Stimulated activated naive B cell treated with anti-CD40 and anti-IgM and Interleukin-4, amounts not matched to agents 10 μg/mL and 1 μg/mL and 100 μg/mL, for 72 hours (primary cell): ENCODE results near the gene QRSL1.

Source experiments
- ATAC-seq, 2 donors: fragments of 150-1000 bp; cut with Tn5 transposase; replicated peaks; 2 replicates each; pipeline ENCODE4 v1.10.0; 2021; ENCODE audit warnings: moderate library complexity in 1 of 2
- DNase-seq: peaks from one replicate; pipeline ENCODE4 v3.0.0; 2021
- H3K27ac Mint-ChIP-seq: one replicate; pipeline ENCODE4 v1.8.0; 2022; ENCODE audit warnings: mild to moderate bottlenecking, mixed read lengths
- H3K27me3 Mint-ChIP-seq, 2 donors: one replicate each; pipeline ENCODE4 v1.8.0; 2022; ENCODE audit warnings: mixed read lengths in 2 of 2
- H3K36me3 Mint-ChIP-seq, 2 donors: one replicate each; pipeline ENCODE4 v1.8.0; 2022; ENCODE audit warnings: mixed read lengths in 2 of 2, mild to moderate bottlenecking in 1 of 2
- H3K4me1 Mint-ChIP-seq, 2 donors: one replicate each; pipeline ENCODE4 v1.8.0; 2022; ENCODE audit warnings: mixed read lengths in 2 of 2, mild to moderate bottlenecking in 1 of 2
- H3K4me3 Mint-ChIP-seq, 2 donors: one replicate each; pipeline ENCODE4 v1.8.0; 2022; ENCODE audit warnings: mild to moderate bottlenecking in 2 of 2, mixed read lengths in 2 of 2, moderate library complexity in 1 of 2
- H3K9me3 Mint-ChIP-seq, 2 donors: one replicate each; pipeline ENCODE4 v1.8.0; 2022; ENCODE audit warnings: mixed read lengths in 2 of 2, mild to moderate bottlenecking in 1 of 2

The QRSL1 gene

GRCh38 chr6:106631346-106631745, 2.0 kb downstream of the QRSL1 start:
- Mint-ChIP-seq H3K9me3 (no peaks in the 10 kb centered on the region), H3K27ac (no peak overlapping the region), H3K27me3 (no peaks in the 10 kb centered on the region), H3K4me1 (peaks cover 32 to 55% of the 10 kb centered on the region in 2 donors), H3K4me3 (no peak overlapping the region), H3K36me3 (peaks cover 16 to 31% of the 10 kb centered on the region in 2 donors)
- no peak for DNase-seq
- ATAC-seq: no peak

GRCh38 chr6:106634565-106634964, 5.2 kb downstream of the QRSL1 start:
- H3K36me3 Mint-ChIP-seq: peaks cover 23 to 41% of the 10 kb centered on the region in 2 donors
- peak overlapping the region; percentile 66 for H3K27ac Mint-ChIP-seq
- no peak overlapping the region for H3K4me3 Mint-ChIP-seq
- no peaks in the 10 kb centered on the region for H3K27me3 Mint-ChIP-seq
- peaks cover 2 to 3% of the 10 kb centered on the region in 2 donors for H3K9me3 Mint-ChIP-seq
- DNase-seq (no peak), ATAC-seq (no peak)
- peaks cover 43 to 70% of the 10 kb centered on the region in 2 donors for H3K4me1 Mint-ChIP-seq

- DNase-seq: no peak
- H3K27ac Mint-ChIP-seq: peak overlapping the region; percentile 81
- ATAC-seq: peak; percentile 64 to 66
- peak overlapping the region; percentile 77 to 80 for H3K4me3 Mint-ChIP-seq
- H3K4me1 Mint-ChIP-seq: peaks cover 43 to 65% of the 10 kb centered on the region in 2 donors
- H3K27me3 Mint-ChIP-seq: no peaks in the 10 kb centered on the region
- H3K9me3 Mint-ChIP-seq: peaks cover 5% of the 10 kb centered on the region in 2 donors
- peaks cover 33 to 44% of the 10 kb centered on the region in 2 donors for H3K36me3 Mint-ChIP-seq
Observed at GRCh38 chr6:106637051-106637716, 7.8 kb downstream of the QRSL1 start.

- Mint-ChIP-seq H3K9me3 (peaks cover 5% of the 10 kb centered on the region in 2 donors), H3K27me3 (no peaks in the 10 kb centered on the region), H3K4me1 (peaks cover 40 to 61% of the 10 kb centered on the region in 2 donors), H3K27ac (peak overlapping the region; percentile 84), H3K4me3 (peak overlapping the region; percentile 77 to 78), H3K36me3 (peaks cover 36 to 47% of the 10 kb centered on the region in 2 donors)
- DNase-seq (no peak), ATAC-seq (peak; percentile 95 to 96)
Observed at GRCh38 chr6:106637717-106638341, 8.5 kb downstream of the QRSL1 start.

GRCh38 chr6:106639812-106640211, 10.4 kb downstream of the QRSL1 start:
- Mint-ChIP-seq H3K9me3 (peaks cover 5% of the 10 kb centered on the region in 2 donors), H3K27me3 (no peaks in the 10 kb centered on the region), H3K4me3 (peak overlapping the region; percentile 4 to 68), H3K36me3 (peaks cover 46 to 48% of the 10 kb centered on the region in 2 donors), H3K4me1 (peaks cover 32 to 49% of the 10 kb centered on the region in 2 donors), H3K27ac (peak overlapping the region; percentile 88)
- ATAC-seq (no peak), DNase-seq (no peak)

- Mint-ChIP-seq H3K4me1 (peaks cover 21 to 30% of the 10 kb centered on the region in 2 donors), H3K27ac (peak overlapping the region; percentile 65), H3K9me3 (peaks cover 5% of the 10 kb centered on the region in 2 donors), H3K4me3 (no peak overlapping the region), H3K27me3 (no peaks in the 10 kb centered on the region), H3K36me3 (peaks cover 49 to 58% of the 10 kb centered on the region in 2 donors)
- no peak for ATAC-seq
- no peak for DNase-seq
Observed at GRCh38 chr6:106642476-106642875, 13.1 kb downstream of the QRSL1 start.

GRCh38 chr6:106643061-106643460, 13.7 kb downstream of the QRSL1 start:
- peaks cover 18 to 24% of the 10 kb centered on the region in 2 donors for H3K4me1 Mint-ChIP-seq
- DNase-seq: no peak
- ATAC-seq: no peak
- H3K36me3 Mint-ChIP-seq: peaks cover 49 to 58% of the 10 kb centered on the region in 2 donors
- H3K9me3 Mint-ChIP-seq: peaks cover 5% of the 10 kb centered on the region in 2 donors
- no peak overlapping the region for H3K4me3 Mint-ChIP-seq
- H3K27ac Mint-ChIP-seq: no peak overlapping the region
- no peaks in the 10 kb centered on the region for H3K27me3 Mint-ChIP-seq

GRCh38 chr6:106648651-106649308, 19.4 kb downstream of the QRSL1 start:
- no peaks in the 10 kb centered on the region for H3K27me3 Mint-ChIP-seq
- no peaks in the 10 kb centered on the region for H3K9me3 Mint-ChIP-seq
- peak; percentile 41 for DNase-seq
- H3K4me1 Mint-ChIP-seq: peaks cover 12 to 19% of the 10 kb centered on the region in 2 donors
- H3K27ac Mint-ChIP-seq: peak overlapping the region; percentile 96
- peak; percentile 100 for ATAC-seq
- peaks cover 28 to 41% of the 10 kb centered on the region in 2 donors for H3K36me3 Mint-ChIP-seq
- peak overlapping the region; percentile 78 for H3K4me3 Mint-ChIP-seq

GRCh38 chr6:106658469-106658868, 29.1 kb downstream of the QRSL1 start:
- Mint-ChIP-seq H3K9me3 (peaks cover 5 to 10% of the 10 kb centered on the region in 2 donors), H3K4me3 (no peak overlapping the region), H3K4me1 (peaks cover 8 to 21% of the 10 kb centered on the region in 2 donors), H3K27ac (no peak overlapping the region), H3K27me3 (no peaks in the 10 kb centered on the region), H3K36me3 (peaks cover 63 to 69% of the 10 kb centered on the region in 2 donors)
- no peak for DNase-seq
- ATAC-seq: peak in 1 of 2 donors; percentile 31

- H3K4me3 Mint-ChIP-seq: no peak overlapping the region
- ATAC-seq: no peak
- peaks cover 5 to 10% of the 10 kb centered on the region in 2 donors for H3K9me3 Mint-ChIP-seq
- peak overlapping the region; percentile 67 for H3K27ac Mint-ChIP-seq
- DNase-seq: no peak
- H3K36me3 Mint-ChIP-seq: peaks cover 64 to 73% of the 10 kb centered on the region in 2 donors
- no peaks in the 10 kb centered on the region for H3K27me3 Mint-ChIP-seq
- H3K4me1 Mint-ChIP-seq: peaks cover 10 to 34% of the 10 kb centered on the region in 2 donors
Observed at GRCh38 chr6:106659859-106660258, 30.5 kb downstream of the QRSL1 start.

GRCh38 chr6:106662458-106662857, 33.1 kb downstream of the QRSL1 start:
- H3K4me3 Mint-ChIP-seq: no peak overlapping the region
- H3K4me1 Mint-ChIP-seq: peaks cover 21 to 52% of the 10 kb centered on the region in 2 donors
- H3K27ac Mint-ChIP-seq: no peak overlapping the region
- H3K27me3 Mint-ChIP-seq: no peaks in the 10 kb centered on the region
- H3K36me3 Mint-ChIP-seq: peaks cover 58 to 71% of the 10 kb centered on the region in 2 donors
- ATAC-seq: no peak
- DNase-seq: no peak
- H3K9me3 Mint-ChIP-seq: peaks cover 5 to 6% of the 10 kb centered on the region in 2 donors

GRCh38 chr6:106666282-106667021, 37.1 kb downstream of the QRSL1 start:
- Mint-ChIP-seq H3K4me1 (peaks cover 21 to 50% of the 10 kb centered on the region in 2 donors), H3K27me3 (no peaks in the 10 kb centered on the region), H3K9me3 (no peaks in the 10 kb centered on the region), H3K36me3 (peaks cover 34 to 45% of the 10 kb centered on the region in 2 donors), H3K27ac (no peak overlapping the region), H3K4me3 (peak overlapping the region in 1 of 2 donors; percentile 11)
- ATAC-seq: peak; percentile 99
- DNase-seq: peak; percentile 78

GRCh38 chr6:106667022-106667402, 37.6 kb downstream of the QRSL1 start:
- no peak for DNase-seq
- Mint-ChIP-seq H3K4me3 (peak overlapping the region in 1 of 2 donors; percentile 11), H3K36me3 (peaks cover 34 to 45% of the 10 kb centered on the region in 2 donors), H3K27me3 (no peaks in the 10 kb centered on the region), H3K4me1 (peaks cover 21 to 50% of the 10 kb centered on the region in 2 donors), H3K9me3 (no peaks in the 10 kb centered on the region), H3K27ac (no peak overlapping the region)
- no peak for ATAC-seq

GRCh38 chr6:106670236-106670635, 40.9 kb downstream of the QRSL1 start:
- no peak overlapping the region for H3K4me3 Mint-ChIP-seq
- peak overlapping the region; percentile 15 for H3K27ac Mint-ChIP-seq
- H3K9me3 Mint-ChIP-seq: peaks cover 1 to 3% of the 10 kb centered on the region in 2 donors
- peaks cover 12 to 24% of the 10 kb centered on the region in 2 donors for H3K36me3 Mint-ChIP-seq
- peaks cover 19 to 33% of the 10 kb centered on the region in 2 donors for H3K4me1 Mint-ChIP-seq
- DNase-seq (no peak), ATAC-seq (no peak)
- no peaks in the 10 kb centered on the region for H3K27me3 Mint-ChIP-seq
